ENCODE data around the gene EIF4B. TPM values are rescaled to one million over a fixed set of nuclear protein-coding genes. Genes with fewer than 3 reads are reported as not detected.

EIF4B gene
- 838 and 849 TPM in 2 replicates for total RNA-seq

GRCh38 chr12:53005986-53006809, at the start of gene EIF4B:
Gene EIF4B, plus strand, starts transcription at chr12:53006456. Its CDS starts 28 bp downstream, at chr12:53006484.
- H3K4me3 ChIP-seq (ENCODE audit: low read depth, low read length) = peak within 1 kb of the TSS; percentile 100
- TF ChIP-seq CTCF (IDR thresholded peaks at IDR 0.05; ENCODE audit: insufficient read depth, low read depth, low read length) = no peak
- peak; percentile 100 for DNase-seq (ENCODE audit: low read depth)

- H3K4me3 ChIP-seq (ENCODE audit: low read depth, low read length) = no peak overlapping the region
- no peak for TF ChIP-seq CTCF (IDR thresholded peaks at IDR 0.05; ENCODE audit: insufficient read depth, low read depth, low read length)
- no peak for DNase-seq (ENCODE audit: low read depth)
These were observed 49.3 kb upstream of the EIF4B start for GRCh38 chr12:52956987-52957386.

GRCh38 chr12:52964556-52965336, 41.5 kb upstream of the EIF4B start:
- peak; percentile 68 for DNase-seq (ENCODE audit: low read depth)
- no peak for TF ChIP-seq CTCF (IDR thresholded peaks at IDR 0.05; ENCODE audit: insufficient read depth, low read depth, low read length)
- peak overlapping the region; percentile 55 for H3K4me3 ChIP-seq (ENCODE audit: low read depth, low read length)

- peak overlapping the region; percentile 55 for H3K4me3 ChIP-seq (ENCODE audit: low read depth, low read length)
- no peak for TF ChIP-seq CTCF (IDR thresholded peaks at IDR 0.05; ENCODE audit: insufficient read depth, low read depth, low read length)
- DNase-seq (ENCODE audit: low read depth) = peak; percentile 54
These were observed 40.9 kb upstream of the EIF4B start for GRCh38 chr12:52965337-52965731.

- DNase-seq (ENCODE audit: low read depth) = no peak
- TF ChIP-seq CTCF (IDR thresholded peaks at IDR 0.05; ENCODE audit: insufficient read depth, low read depth, low read length) = no peak
- H3K4me3 ChIP-seq (ENCODE audit: low read depth, low read length) = no peak overlapping the region
These were observed 37.0 kb upstream of the EIF4B start for GRCh38 chr12:52969166-52969795.

GRCh38 chr12:52969828-52970569, 36.3 kb upstream of the EIF4B start:
- no peak overlapping the region for H3K4me3 ChIP-seq (ENCODE audit: low read depth, low read length)
- TF ChIP-seq CTCF (IDR thresholded peaks at IDR 0.05; ENCODE audit: insufficient read depth, low read depth, low read length) = no peak
- peak; percentile 34 for DNase-seq (ENCODE audit: low read depth)

Measured in fibroblast of villous mesenchyme (primary cell).